ENCODE measurements around the gene ALOX15. TPM values are rescaled to one million over a fixed set of nuclear protein-coding genes. Genes with fewer than 3 reads are reported as not detected.

Gene ALOX15
- total RNA-seq, 3 donors from 2014 or later (not counting 1 experiment from before 2014, with no cell fraction given) = not detected

DNA sequence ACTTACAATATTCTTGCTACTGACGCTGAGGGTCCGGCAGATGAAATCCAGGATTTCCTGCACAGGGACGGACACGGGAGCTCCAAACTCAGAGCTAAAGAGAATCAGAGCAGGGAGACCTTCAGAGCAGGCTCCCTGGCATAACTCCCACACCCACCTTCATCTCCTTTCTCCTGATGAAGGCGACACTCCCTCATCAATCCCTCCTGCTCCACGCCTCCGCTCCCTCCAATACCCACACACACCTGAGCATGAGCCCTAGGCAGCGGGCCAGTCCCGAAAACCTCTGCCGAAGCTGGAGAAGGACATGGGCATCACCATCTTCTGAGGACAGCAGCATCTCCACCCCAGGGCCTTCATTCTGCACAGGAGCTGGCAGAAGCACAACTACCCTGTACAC, 34.3 kb upstream of the ALOX15 start:
- H3K27ac Mint-ChIP-seq = no peak overlapping the region
- H3K27me3 Mint-ChIP-seq (ENCODE audit: low read depth in 2 of 2) = no peaks in the 10 kb centered on the region
- Histone ChIP-seq H3K27ac (ENCODE audit: low read length) (no peak overlapping the region), H3K36me3 (ENCODE audit: control insufficient read depth, insufficient read depth, low read length) (peaks cover 74% of the 10 kb centered on the region), H3K9me3 (ENCODE audit: control insufficient read depth, insufficient read depth, low read length) (no peaks in the 10 kb centered on the region), H3K4me3 (ENCODE audit: low read length) (no peak overlapping the region), H3K27me3 (ENCODE audit: control insufficient read depth, insufficient read depth, low read length) (no peaks in the 10 kb centered on the region), H3K4me1 (ENCODE audit: control insufficient read depth, insufficient read depth, low read length) (no peaks in the 10 kb centered on the region)
- no peak overlapping the region for H3K4me3 Mint-ChIP-seq
- intact Hi-C loops (cut with micrococcal nuclease) = no loop called here
- DNase-seq = no peak
- no peak for ATAC-seq
- H3K36me3 Mint-ChIP-seq = peaks cover 7% of the 10 kb centered on the region
- no peaks in the 10 kb centered on the region for H3K4me1 Mint-ChIP-seq
- WGBS (ENCODE audit: insufficient coverage) = 99% methylated on average over 10 of the region's 10 CpGs
- TF ChIP-seq, protein P1, sequence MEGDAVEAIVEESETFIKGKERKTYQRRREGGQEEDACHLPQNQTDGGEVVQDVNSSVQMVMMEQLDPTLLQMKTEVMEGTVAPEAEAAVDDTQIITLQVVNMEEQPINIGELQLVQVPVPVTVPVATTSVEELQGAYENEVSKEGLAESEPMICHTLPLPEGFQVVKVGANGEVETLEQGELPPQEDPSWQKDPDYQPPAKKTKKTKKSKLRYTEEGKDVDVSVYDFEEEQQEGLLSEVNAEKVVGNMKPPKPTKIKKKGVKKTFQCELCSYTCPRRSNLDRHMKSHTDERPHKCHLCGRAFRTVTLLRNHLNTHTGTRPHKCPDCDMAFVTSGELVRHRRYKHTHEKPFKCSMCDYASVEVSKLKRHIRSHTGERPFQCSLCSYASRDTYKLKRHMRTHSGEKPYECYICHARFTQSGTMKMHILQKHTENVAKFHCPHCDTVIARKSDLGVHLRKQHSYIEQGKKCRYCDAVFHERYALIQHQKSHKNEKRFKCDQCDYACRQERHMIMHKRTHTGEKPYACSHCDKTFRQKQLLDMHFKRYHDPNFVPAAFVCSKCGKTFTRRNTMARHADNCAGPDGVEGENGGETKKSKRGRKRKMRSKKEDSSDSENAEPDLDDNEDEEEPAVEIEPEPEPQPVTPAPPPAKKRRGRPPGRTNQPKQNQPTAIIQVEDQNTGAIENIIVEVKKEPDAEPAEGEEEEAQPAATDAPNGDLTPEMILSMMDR (IDR thresholded peaks at IDR 0.05) = no peak
- no peaks in the 10 kb centered on the region for H3K9me3 Mint-ChIP-seq

DNA sequence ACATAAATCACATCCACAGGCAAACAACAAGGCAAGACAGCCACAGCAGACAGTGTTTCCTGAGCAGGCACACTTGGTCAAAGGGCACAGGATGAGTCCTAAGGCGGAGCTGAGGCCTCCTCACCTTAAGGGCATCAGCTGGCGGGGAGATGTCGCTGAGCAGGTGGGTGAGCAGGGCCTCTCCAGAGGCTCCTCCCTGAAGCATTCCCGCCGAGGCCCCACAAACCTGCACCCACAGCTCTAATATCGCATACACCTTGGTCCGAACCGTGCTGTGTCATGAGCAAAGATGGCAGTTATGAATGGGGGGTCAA, 33.2 kb upstream of the ALOX15 start:
- Histone ChIP-seq H3K36me3 (ENCODE audit: control insufficient read depth, insufficient read depth, low read length) (peaks cover 68% of the 10 kb centered on the region), H3K27me3 (ENCODE audit: control insufficient read depth, insufficient read depth, low read length) (no peaks in the 10 kb centered on the region), H3K27ac (ENCODE audit: low read length) (no peak overlapping the region), H3K4me1 (ENCODE audit: control insufficient read depth, insufficient read depth, low read length) (no peaks in the 10 kb centered on the region), H3K4me3 (ENCODE audit: low read length) (no peak overlapping the region), H3K9me3 (ENCODE audit: control insufficient read depth, insufficient read depth, low read length) (no peaks in the 10 kb centered on the region)
- no peak for DNase-seq
- Mint-ChIP-seq H3K27me3 (ENCODE audit: low read depth in 2 of 2) (no peaks in the 10 kb centered on the region), H3K9me3 (no peaks in the 10 kb centered on the region), H3K27ac (no peak overlapping the region), H3K4me1 (no peaks in the 10 kb centered on the region), H3K4me3 (no peak overlapping the region), H3K36me3 (peaks cover 8% of the 10 kb centered on the region)
- no peak for ATAC-seq
- intact Hi-C loops (cut with micrococcal nuclease) = no loop called here
- WGBS (ENCODE audit: insufficient coverage) = over 99% methylated on average over 7 of the region's 8 CpGs
- TF ChIP-seq, protein P1 (IDR thresholded peaks at IDR 0.05) = no peak

DNA sequence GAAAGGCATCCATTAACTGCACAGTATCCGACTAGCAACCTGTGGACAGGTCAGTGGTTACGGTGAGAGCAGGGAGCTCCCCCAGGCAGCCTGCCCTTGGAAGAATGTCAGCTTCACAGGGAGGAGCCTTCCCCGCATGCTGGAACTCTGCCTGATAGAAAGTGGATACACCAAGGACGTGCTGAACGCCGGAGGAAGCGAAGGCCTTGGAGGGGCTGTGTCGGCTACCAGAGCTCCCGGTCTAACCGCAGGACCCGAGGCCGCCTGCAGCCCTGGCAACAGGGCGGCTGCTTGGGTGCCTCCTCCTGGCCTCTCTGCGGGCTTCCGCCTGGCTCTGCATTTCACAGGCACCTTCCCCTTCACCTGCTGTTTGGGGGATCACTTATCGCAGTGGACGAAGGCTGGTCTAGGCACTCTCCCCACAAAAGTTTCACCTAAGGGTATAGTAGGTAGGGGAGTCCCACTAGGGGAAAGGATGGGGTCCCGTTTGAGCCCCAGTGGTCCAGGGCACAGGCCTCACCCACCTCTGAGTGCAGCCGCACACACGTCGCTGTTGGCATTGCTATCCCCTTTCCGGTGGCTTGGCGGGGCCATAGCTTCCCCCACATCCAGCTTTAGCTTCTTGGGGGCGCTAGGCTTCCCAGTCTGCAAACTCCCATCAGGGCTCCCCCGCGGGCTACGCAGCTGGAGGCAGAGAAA, 32.7 kb upstream of the ALOX15 start:
- no peaks in the 10 kb centered on the region for H3K4me1 ChIP-seq (ENCODE audit: control insufficient read depth, insufficient read depth, low read length)
- no peak overlapping the region for H3K27ac Mint-ChIP-seq
- peaks cover 8% of the 10 kb centered on the region for H3K36me3 Mint-ChIP-seq
- intact Hi-C loops (cut with micrococcal nuclease) = no loop called here
- H3K4me3 ChIP-seq (ENCODE audit: low read length) = no peak overlapping the region
- 95% methylated on average over 25 of the region's 27 CpGs for WGBS (ENCODE audit: insufficient coverage)
- H3K27me3 ChIP-seq (ENCODE audit: control insufficient read depth, insufficient read depth, low read length) = no peaks in the 10 kb centered on the region
- no peak for DNase-seq
- no peak overlapping the region for H3K27ac ChIP-seq (ENCODE audit: low read length)
- H3K4me3 Mint-ChIP-seq = no peak overlapping the region
- no peaks in the 10 kb centered on the region for H3K9me3 Mint-ChIP-seq
- H3K36me3 ChIP-seq (ENCODE audit: control insufficient read depth, insufficient read depth, low read length) = peaks cover 68% of the 10 kb centered on the region
- no peaks in the 10 kb centered on the region for H3K9me3 ChIP-seq (ENCODE audit: control insufficient read depth, insufficient read depth, low read length)
- no peaks in the 10 kb centered on the region for H3K4me1 Mint-ChIP-seq
- no peaks in the 10 kb centered on the region for H3K27me3 Mint-ChIP-seq (ENCODE audit: low read depth in 2 of 2)
- no peak for ATAC-seq
- TF ChIP-seq, protein P1 (IDR thresholded peaks at IDR 0.05) = no peak

DNA sequence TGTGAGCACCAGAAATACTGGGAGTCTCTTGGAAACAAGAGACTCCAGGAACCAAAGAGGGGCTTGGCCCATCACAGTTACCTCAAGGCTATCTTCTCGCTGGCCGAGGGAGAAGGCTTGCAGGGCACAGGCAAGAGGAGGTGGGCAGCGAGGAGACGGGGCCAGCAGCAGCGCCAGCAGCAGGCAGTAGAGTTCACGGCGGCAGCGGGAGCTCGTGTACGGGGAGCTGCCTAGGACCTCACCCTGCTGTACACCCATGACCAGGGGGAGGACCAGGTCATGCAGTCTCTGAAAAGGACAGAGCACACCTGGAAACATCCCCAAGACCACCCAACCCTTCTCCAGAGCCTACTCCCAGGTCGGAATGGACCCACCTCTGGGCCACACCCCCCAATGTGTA, 31.7 kb upstream of the ALOX15 start:
- Mint-ChIP-seq H3K27ac (no peak overlapping the region), H3K9me3 (no peaks in the 10 kb centered on the region), H3K27me3 (ENCODE audit: low read depth in 2 of 2) (no peaks in the 10 kb centered on the region), H3K4me1 (no peaks in the 10 kb centered on the region), H3K4me3 (no peak overlapping the region), H3K36me3 (peaks cover 8% of the 10 kb centered on the region)
- intact Hi-C loops (cut with micrococcal nuclease) = no loop called here
- ATAC-seq = no peak
- Histone ChIP-seq H3K4me1 (ENCODE audit: control insufficient read depth, insufficient read depth, low read length) (no peaks in the 10 kb centered on the region), H3K9me3 (ENCODE audit: control insufficient read depth, insufficient read depth, low read length) (no peaks in the 10 kb centered on the region), H3K36me3 (ENCODE audit: control insufficient read depth, insufficient read depth, low read length) (peaks cover 64% of the 10 kb centered on the region), H3K27me3 (ENCODE audit: control insufficient read depth, insufficient read depth, low read length) (no peaks in the 10 kb centered on the region), H3K27ac (ENCODE audit: low read length) (no peak overlapping the region), H3K4me3 (ENCODE audit: low read length) (no peak overlapping the region)
- WGBS (ENCODE audit: insufficient coverage) = 97% methylated on average over 11 of the region's 11 CpGs
- no peak for DNase-seq
- TF ChIP-seq, protein P1 (IDR thresholded peaks at IDR 0.05) = no peak
